ENCODE measurements around the gene WNT3A.
"Not testable (repeated sequence)": the region's sequence is repeated elsewhere in the genome, so short reads cannot be mapped to it uniquely, and the experiment has no call there.

- not testable (repeated sequence) for TF ChIP-seq CTCF (IDR thresholded peaks at IDR 0.05 in 8 of 11, conservative IDR thresholded peaks at IDR 0.05 in 3 of 11); POLR2A (IDR thresholded peaks at IDR 0.05); POLR2AphosphoS5 (IDR thresholded peaks at IDR 0.05)
Measured at GRCh38 chr1:227967815-227968214, 39.0 kb upstream of the WNT3A start.

Data from spleen (tissue), 7 donors.